Measurements from ENCODE around the gene DNMT1. TPM values are rescaled to one million over a fixed set of nuclear protein-coding genes. Genes with fewer than 3 reads are reported as not detected.
A peak's percentile ranks its signal among the peaks of the same experiment; 100 is the strongest.
"Not testable (repeated sequence)": the region's sequence is repeated elsewhere in the genome, so short reads cannot be mapped to it uniquely, and the experiment has no call there.

Gene DNMT1
- total RNA-seq, 5 donors from 2014 or later (not counting 1 experiment from before 2014, with no cell fraction given) = 199 to 245 (median 235) TPM

DNA sequence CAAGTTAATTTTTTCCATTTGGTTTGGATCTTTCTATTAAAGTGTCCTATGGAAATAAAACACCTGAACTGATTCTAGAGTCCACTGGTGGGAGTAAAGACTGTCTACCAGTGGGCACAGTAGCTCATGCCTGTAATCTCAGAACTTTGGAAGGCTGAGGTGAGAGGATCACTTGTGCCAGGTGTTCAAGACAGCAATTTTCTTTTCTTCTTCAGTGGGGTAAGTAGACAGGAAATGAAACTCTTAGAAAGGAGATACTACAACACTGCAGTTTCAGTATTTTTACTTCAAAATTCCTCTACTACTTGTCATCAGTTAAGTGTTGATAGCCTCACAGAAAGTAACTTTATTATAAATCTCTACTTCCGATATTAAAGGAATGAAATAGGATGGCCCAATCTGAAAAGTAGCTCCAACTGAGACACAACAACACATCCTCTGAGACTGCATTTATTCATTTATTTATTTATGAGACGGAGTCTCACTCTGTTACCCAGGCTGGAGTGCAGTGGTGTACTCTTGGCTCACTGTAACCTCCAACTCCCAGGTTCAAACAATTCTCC is 26.3 kb downstream of the DNMT1 start:
- Histone ChIP-seq H3K36me3 (ENCODE audit: control insufficient read depth in 2 of 2, extremely low read depth in 1 of 2, insufficient read depth in 1 of 2, low read length in 1 of 2) (peaks cover 36 to 83% of the 10 kb centered on the region in 2 donors), H3K27me3 (replicated peaks in 1 of 2; ENCODE audit: control insufficient read depth in 2 of 2, extremely low read depth in 1 of 2, insufficient read depth in 2 of 2, low read length in 1 of 2) (no peaks in the 10 kb centered on the region), H3K4me3 (ENCODE audit: control insufficient read depth in 1 of 2, extremely low read depth in 1 of 2, low read length in 1 of 2) (no peak overlapping the region), H3K9me3 (no peaks in the 10 kb centered on the region), H3K4me1 (ENCODE audit: control insufficient read depth in 1 of 2, extremely low read depth in 1 of 2, insufficient read depth in 2 of 2, low read length in 2 of 2) (peaks cover 0 to 2% of the 10 kb centered on the region in 2 experiments), H3K27ac (ENCODE audit: low read length) (no peak overlapping the region)
- ChIA-PET CTCF (interaction anchor here in 1 of 2 donors (0.6 kb wide), 1 partner anchor 55 kb away, joined by 3 read pairs; no protein-coding TSS in a partner anchor), POLR2A (no interaction called here)
- Mint-ChIP-seq H3K4me1 (peaks cover 0 to 9% (median 8%) of the 10 kb centered on the region in 3 donors), H3K4me3 (no peak overlapping the region), H3K9me3 (no peaks in the 10 kb centered on the region), H3K27ac (peak overlapping the region; percentile 44 to 50), H3K36me3 (peaks cover 42% of the 10 kb centered on the region), H3K27me3 (no peaks in the 10 kb centered on the region)
- no peak for DNase-seq
- no CpG with 5 or more reads among the region's 2 CpGs for WGBS (ENCODE audit: insufficient coverage)
- ATAC-seq (replicated peaks in 1 of 4) = no peak

DNA sequence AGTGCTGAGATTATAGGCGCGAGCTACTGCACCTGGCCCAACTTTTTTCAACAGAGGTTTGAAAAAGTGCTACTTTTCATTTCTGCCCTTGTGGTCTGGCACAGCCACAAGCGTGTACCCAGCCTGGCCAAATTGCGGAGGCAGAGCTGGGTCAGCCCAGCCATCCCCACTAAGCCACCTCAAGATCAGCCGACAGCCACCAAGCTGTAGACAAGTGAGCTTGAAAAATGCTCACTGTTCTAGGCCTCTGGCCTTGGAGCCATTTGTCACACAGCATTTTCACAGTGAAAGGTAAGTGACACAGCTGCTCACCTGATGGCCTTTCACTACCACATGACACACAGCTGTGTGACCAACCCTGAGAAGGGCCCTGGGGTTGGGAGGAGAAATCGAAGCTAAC is 27.3 kb downstream of the DNMT1 start:
- 98% methylated on average over 5 of the region's 6 CpGs for WGBS (ENCODE audit: insufficient coverage)
- H3K4me1 ChIP-seq (ENCODE audit: control insufficient read depth in 1 of 2, extremely low read depth in 1 of 2, insufficient read depth in 2 of 2, low read length in 2 of 2) = peaks cover 0 to 2% of the 10 kb centered on the region in 2 experiments
- ATAC-seq (replicated peaks in 1 of 4) = no peak
- no peak overlapping the region for H3K27ac ChIP-seq (ENCODE audit: low read length)
- Mint-ChIP-seq H3K36me3 (peaks cover 42% of the 10 kb centered on the region), H3K27me3 (no peaks in the 10 kb centered on the region), H3K27ac (no peak overlapping the region), H3K4me3 (no peak overlapping the region), H3K9me3 (no peaks in the 10 kb centered on the region), H3K4me1 (peaks cover 0 to 9% (median 8%) of the 10 kb centered on the region in 3 donors)
- peaks cover 40 to 82% of the 10 kb centered on the region in 2 donors for H3K36me3 ChIP-seq (ENCODE audit: control insufficient read depth in 2 of 2, extremely low read depth in 1 of 2, insufficient read depth in 1 of 2, low read length in 1 of 2)
- POLR2A ChIA-PET = no interaction called here
- no peaks in the 10 kb centered on the region for H3K27me3 ChIP-seq (replicated peaks in 1 of 2; ENCODE audit: control insufficient read depth in 2 of 2, extremely low read depth in 1 of 2, insufficient read depth in 2 of 2, low read length in 1 of 2)
- CTCF ChIA-PET = interaction anchor here in 1 of 2 donors (0.7 kb wide), 1 partner anchor 14 kb away, joined by 4 read pairs; no protein-coding TSS in a partner anchor
- H3K9me3 ChIP-seq = no peaks in the 10 kb centered on the region
- no peak for DNase-seq
- H3K4me3 ChIP-seq (ENCODE audit: control insufficient read depth in 1 of 2, extremely low read depth in 1 of 2, low read length in 1 of 2) = no peak overlapping the region

DNA sequence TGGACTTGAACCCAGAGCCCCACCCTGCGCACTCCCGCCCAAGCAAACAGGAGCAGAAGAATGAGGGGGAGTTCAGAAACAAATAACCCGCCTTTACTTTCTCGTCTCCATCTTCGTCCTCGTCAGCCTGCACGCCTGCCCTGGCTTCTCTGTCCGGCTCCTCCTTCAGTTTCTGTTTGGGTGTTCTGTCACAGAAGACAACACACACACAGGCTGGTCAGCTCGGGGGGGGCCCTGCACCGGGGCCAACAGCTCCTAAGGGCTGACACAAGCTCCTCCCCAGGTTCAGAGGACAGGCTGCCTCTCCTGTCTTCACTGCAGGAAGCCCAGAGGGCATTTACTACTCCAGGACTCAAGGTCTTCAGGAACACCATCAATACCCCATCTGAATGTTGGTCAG is 28.3 kb downstream of the DNMT1 start:
- H3K9me3 ChIP-seq; H3K4me3 ChIP-seq (ENCODE audit: control insufficient read depth in 1 of 2, extremely low read depth in 1 of 2, low read length in 1 of 2); CTCF ChIA-PET; ATAC-seq (replicated peaks in 1 of 4); H3K4me1 Mint-ChIP-seq; H3K27me3 ChIP-seq (replicated peaks in 1 of 2; ENCODE audit: control insufficient read depth in 2 of 2, extremely low read depth in 1 of 2, insufficient read depth in 2 of 2, low read length in 1 of 2); DNase-seq; H3K4me1 ChIP-seq (ENCODE audit: control insufficient read depth in 1 of 2, extremely low read depth in 1 of 2, insufficient read depth in 2 of 2, low read length in 2 of 2); H3K27ac Mint-ChIP-seq; H3K4me3 Mint-ChIP-seq; H3K9me3 Mint-ChIP-seq; H3K27me3 Mint-ChIP-seq; POLR2A ChIA-PET; H3K27ac ChIP-seq (ENCODE audit: low read length): not testable (repeated sequence)
- H3K36me3 Mint-ChIP-seq = peaks cover 39% of the 10 kb centered on the region
- WGBS (ENCODE audit: insufficient coverage) = 97% methylated on average over 6 of the region's 10 CpGs
- peaks cover 34 to 85% of the 10 kb centered on the region in 2 donors for H3K36me3 ChIP-seq (ENCODE audit: control insufficient read depth in 2 of 2, extremely low read depth in 1 of 2, insufficient read depth in 1 of 2, low read length in 1 of 2)

DNA sequence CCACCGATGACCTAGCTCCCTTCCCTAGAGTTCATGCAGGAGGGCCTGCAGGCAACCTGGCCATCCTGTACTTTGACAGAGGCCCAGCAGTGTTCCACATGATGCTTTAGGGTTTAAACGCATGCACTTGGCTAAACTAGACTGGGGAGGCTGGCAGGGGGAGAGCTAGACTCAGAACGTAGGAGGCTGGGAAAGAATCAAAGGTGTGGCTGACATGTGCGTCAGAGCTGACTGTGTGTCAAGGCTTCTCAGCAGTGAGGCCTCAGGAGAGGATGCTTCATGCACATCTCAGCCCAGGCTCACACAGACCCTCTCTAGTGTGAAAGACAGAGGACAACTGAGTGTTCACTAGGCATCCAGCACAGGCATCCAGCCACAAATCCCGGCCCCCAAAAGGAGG is 28.7 kb downstream of the DNMT1 start:
- Mint-ChIP-seq H3K9me3 (no peaks in the 10 kb centered on the region), H3K27ac (no peak overlapping the region), H3K4me3 (no peak overlapping the region), H3K27me3 (no peaks in the 10 kb centered on the region), H3K36me3 (peaks cover 41% of the 10 kb centered on the region), H3K4me1 (peaks cover 0 to 9% (median 8%) of the 10 kb centered on the region in 3 donors)
- CTCF ChIA-PET = interaction anchor here in 1 of 2 donors (0.7 kb wide), 1 partner anchor 142 kb away, joined by 3 read pairs; no protein-coding TSS in a partner anchor
- POLR2A ChIA-PET = no interaction called here
- no peaks in the 10 kb centered on the region for H3K27me3 ChIP-seq (replicated peaks in 1 of 2; ENCODE audit: control insufficient read depth in 2 of 2, extremely low read depth in 1 of 2, insufficient read depth in 2 of 2, low read length in 1 of 2)
- ATAC-seq (replicated peaks in 1 of 4) = no peak
- peaks cover 33 to 88% of the 10 kb centered on the region in 2 donors for H3K36me3 ChIP-seq (ENCODE audit: control insufficient read depth in 2 of 2, extremely low read depth in 1 of 2, insufficient read depth in 1 of 2, low read length in 1 of 2)
- DNase-seq = no peak
- H3K4me3 ChIP-seq (ENCODE audit: control insufficient read depth in 1 of 2, extremely low read depth in 1 of 2, low read length in 1 of 2) = no peak overlapping the region
- no peaks in the 10 kb centered on the region for H3K9me3 ChIP-seq
- H3K27ac ChIP-seq (ENCODE audit: low read length) = no peak overlapping the region
- 100% methylated on average over 3 of the region's 5 CpGs for WGBS (ENCODE audit: insufficient coverage)
- peaks cover 0 to 2% of the 10 kb centered on the region in 2 experiments for H3K4me1 ChIP-seq (ENCODE audit: control insufficient read depth in 1 of 2, extremely low read depth in 1 of 2, insufficient read depth in 2 of 2, low read length in 2 of 2)

DNA sequence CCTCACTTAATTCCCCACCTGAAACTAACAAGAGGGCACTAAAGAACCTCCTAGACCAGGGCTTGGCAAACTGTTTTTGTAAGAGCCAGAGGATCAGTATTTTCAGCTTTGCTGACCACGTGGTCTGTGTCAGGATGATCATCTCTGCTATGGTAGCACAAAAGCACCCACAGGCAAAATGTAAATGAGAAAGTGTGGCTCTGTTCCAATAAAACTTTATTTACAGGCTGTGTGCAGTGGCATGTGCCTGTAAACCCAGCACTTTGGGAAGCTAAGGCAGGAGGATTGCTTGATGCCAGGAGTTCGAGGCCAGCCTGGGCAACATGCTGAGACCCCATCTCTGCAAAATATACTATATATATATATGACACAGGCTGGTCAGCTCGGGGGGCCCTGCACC is 31.2 kb downstream of the DNMT1 start:
- ATAC-seq (replicated peaks in 1 of 4) (no peak), DNase-seq (no peak)
- peaks cover 0 to 2% of the 10 kb centered on the region in 2 experiments for H3K4me1 ChIP-seq (ENCODE audit: control insufficient read depth in 1 of 2, extremely low read depth in 1 of 2, insufficient read depth in 2 of 2, low read length in 2 of 2)
- no peak overlapping the region for H3K4me3 Mint-ChIP-seq
- H3K27me3 Mint-ChIP-seq = no peaks in the 10 kb centered on the region
- H3K27ac Mint-ChIP-seq = peak overlapping the region in 1 of 2 donors; percentile 52
- no peaks in the 10 kb centered on the region for H3K9me3 Mint-ChIP-seq
- H3K36me3 ChIP-seq (ENCODE audit: control insufficient read depth in 2 of 2, extremely low read depth in 1 of 2, insufficient read depth in 1 of 2, low read length in 1 of 2) = peaks cover 44 to 92% of the 10 kb centered on the region in 2 donors
- WGBS (ENCODE audit: insufficient coverage) = 100% methylated on average over 1 of the region's 3 CpGs
- H3K27me3 ChIP-seq (replicated peaks in 1 of 2; ENCODE audit: control insufficient read depth in 2 of 2, extremely low read depth in 1 of 2, insufficient read depth in 2 of 2, low read length in 1 of 2) = no peaks in the 10 kb centered on the region
- peaks cover 0 to 6% (median 6%) of the 10 kb centered on the region in 3 donors for H3K4me1 Mint-ChIP-seq
- H3K36me3 Mint-ChIP-seq = peaks cover 48% of the 10 kb centered on the region
- H3K4me3 ChIP-seq (ENCODE audit: control insufficient read depth in 1 of 2, extremely low read depth in 1 of 2, low read length in 1 of 2) = no peak overlapping the region
- POLR2A ChIA-PET = no interaction called here
- no peaks in the 10 kb centered on the region for H3K9me3 ChIP-seq
- H3K27ac ChIP-seq (ENCODE audit: low read length) = no peak overlapping the region
- CTCF ChIA-PET = interaction anchor here in 1 of 2 donors (0.6 kb wide), 1 partner anchor 624 kb away, joined by 7 read pairs; no protein-coding TSS in a partner anchor

DNA sequence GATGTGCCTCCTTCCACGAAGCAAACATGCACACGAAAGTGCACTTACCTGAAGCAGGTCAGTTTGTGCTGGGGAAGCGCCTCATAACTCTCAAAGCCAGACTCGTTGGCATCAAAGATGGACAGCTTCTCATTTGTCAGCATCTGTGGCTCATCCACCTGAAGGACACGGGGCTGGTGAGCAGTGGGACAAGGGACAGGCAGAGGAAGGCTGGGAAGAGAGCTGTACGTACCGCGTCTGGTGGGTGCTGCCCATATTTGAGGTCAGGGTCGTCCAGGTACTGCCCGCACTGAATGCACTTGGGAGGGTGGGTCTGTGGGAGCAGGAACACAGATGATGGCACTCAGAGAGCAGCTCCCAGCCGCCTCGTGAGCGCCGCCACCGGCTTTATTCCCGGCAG is 35.1 kb downstream of the DNMT1 start:
- H3K27me3 Mint-ChIP-seq = no peaks in the 10 kb centered on the region
- Histone ChIP-seq H3K36me3 (ENCODE audit: control insufficient read depth in 2 of 2, extremely low read depth in 1 of 2, insufficient read depth in 1 of 2, low read length in 1 of 2) (peaks cover 43 to 95% of the 10 kb centered on the region in 2 donors), H3K4me3 (ENCODE audit: control insufficient read depth in 1 of 2, extremely low read depth in 1 of 2, low read length in 1 of 2) (no peak overlapping the region), H3K9me3 (no peaks in the 10 kb centered on the region), H3K27me3 (replicated peaks in 1 of 2; ENCODE audit: control insufficient read depth in 2 of 2, extremely low read depth in 1 of 2, insufficient read depth in 2 of 2, low read length in 1 of 2) (no peaks in the 10 kb centered on the region), H3K4me1 (ENCODE audit: control insufficient read depth in 1 of 2, extremely low read depth in 1 of 2, insufficient read depth in 2 of 2, low read length in 2 of 2) (no peaks in the 10 kb centered on the region), H3K27ac (ENCODE audit: low read length) (no peak overlapping the region)
- DNase-seq (no peak), ATAC-seq (replicated peaks in 1 of 4) (no peak)
- H3K4me1 Mint-ChIP-seq = no peaks in the 10 kb centered on the region
- CTCF ChIA-PET = no interaction called here
- H3K36me3 Mint-ChIP-seq = peaks cover 55% of the 10 kb centered on the region
- POLR2A ChIA-PET = no interaction called here
- no peak overlapping the region for H3K27ac Mint-ChIP-seq
- H3K9me3 Mint-ChIP-seq = no peaks in the 10 kb centered on the region
- WGBS (ENCODE audit: insufficient coverage) = 98% methylated on average over 11 of the region's 16 CpGs
- no peak overlapping the region for H3K4me3 Mint-ChIP-seq
